HG02943 (cell line): Measurements from ENCODE around the gene FGD3.
"Not testable (repeated sequence)": the region's sequence is repeated elsewhere in the genome, so short reads cannot be mapped to it uniquely, and the experiment has no call there.

Experiments used
- ATAC-seq: cut with Tn5 transposase; IDR thresholded peaks from one replicate; pipeline ENCODE4 v1.9.1; 2021; ENCODE audit warnings: mild to moderate bottlenecking, low read depth, moderate library complexity; ENCODE audit not compliant: unreplicated experiment

FGD3 gene, protein sequence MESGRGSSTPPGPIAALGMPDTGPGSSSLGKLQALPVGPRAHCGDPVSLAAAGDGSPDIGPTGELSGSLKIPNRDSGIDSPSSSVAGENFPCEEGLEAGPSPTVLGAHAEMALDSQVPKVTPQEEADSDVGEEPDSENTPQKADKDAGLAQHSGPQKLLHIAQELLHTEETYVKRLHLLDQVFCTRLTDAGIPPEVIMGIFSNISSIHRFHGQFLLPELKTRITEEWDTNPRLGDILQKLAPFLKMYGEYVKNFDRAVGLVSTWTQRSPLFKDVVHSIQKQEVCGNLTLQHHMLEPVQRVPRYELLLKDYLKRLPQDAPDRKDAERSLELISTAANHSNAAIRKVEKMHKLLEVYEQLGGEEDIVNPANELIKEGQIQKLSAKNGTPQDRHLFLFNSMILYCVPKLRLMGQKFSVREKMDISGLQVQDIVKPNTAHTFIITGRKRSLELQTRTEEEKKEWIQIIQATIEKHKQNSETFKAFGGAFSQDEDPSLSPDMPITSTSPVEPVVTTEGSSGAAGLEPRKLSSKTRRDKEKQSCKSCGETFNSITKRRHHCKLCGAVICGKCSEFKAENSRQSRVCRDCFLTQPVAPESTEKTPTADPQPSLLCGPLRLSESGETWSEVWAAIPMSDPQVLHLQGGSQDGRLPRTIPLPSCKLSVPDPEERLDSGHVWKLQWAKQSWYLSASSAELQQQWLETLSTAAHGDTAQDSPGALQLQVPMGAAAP

DNA sequence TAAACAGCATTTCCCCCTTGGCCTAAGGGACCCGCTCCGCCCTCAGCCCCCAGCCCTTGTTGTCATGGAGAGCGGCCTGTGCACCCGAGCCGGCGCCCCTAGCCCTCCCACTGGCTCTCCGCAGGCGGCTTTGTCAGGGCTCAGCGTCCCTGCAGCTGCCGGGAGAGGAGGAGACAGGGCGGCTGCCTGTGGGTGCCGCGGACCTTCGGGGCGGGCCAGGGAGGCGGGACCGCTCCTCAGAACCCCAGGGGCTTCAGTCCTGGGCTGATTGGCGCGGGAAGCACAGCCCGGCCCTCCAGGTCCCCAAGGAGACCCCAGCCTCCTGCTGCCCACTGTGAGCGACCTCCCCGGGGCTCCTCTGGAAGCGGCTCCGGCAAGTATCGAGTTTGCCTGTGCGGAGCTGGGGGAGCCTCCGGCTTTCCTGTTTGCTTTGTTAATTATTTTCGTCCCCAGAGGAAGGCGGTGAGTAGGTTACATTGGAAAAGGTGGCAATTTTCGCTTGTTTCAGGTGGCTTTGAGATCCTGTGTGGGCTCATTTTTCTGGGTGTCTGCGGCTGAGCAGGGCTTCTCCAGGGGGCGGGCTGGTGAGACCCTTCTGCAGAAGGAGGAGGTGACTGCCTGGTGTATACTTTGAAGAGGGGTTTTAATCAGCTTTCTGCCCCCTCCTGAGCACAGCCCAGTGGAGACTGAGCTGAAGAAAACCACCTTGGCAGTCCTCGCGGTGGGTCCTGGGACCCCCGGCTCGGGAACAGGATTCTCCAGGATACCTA lies at the start of gene FGD3:
Gene FGD3, plus strand, starts transcription at position 256 of the 770 bp plus-strand sequence. CDS start 28,734 bp downstream, outside the sequence.
- no peak for ATAC-seq

DNA sequence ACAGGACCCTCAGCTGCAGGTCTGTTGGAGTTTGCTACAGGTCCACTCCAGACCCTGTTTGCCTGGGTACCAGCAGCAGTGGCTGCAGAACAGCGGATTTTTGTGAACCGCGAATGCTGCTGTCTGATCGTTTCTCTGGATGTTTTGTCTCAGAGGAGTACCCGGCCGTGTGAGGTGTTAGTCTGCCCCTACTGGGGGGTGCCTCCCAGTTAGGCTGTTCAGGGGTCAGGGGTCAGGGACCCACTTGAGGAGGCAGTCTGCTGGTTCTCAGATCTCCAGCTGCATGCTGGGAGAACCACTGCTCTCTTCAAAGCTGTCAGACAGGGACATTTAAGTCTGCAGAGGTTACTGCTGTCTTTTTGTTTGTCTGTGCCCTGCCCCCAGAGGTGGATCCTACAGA lies 42.2 kb upstream of the FGD3 start:
- not testable (repeated sequence) for ATAC-seq

DNA sequence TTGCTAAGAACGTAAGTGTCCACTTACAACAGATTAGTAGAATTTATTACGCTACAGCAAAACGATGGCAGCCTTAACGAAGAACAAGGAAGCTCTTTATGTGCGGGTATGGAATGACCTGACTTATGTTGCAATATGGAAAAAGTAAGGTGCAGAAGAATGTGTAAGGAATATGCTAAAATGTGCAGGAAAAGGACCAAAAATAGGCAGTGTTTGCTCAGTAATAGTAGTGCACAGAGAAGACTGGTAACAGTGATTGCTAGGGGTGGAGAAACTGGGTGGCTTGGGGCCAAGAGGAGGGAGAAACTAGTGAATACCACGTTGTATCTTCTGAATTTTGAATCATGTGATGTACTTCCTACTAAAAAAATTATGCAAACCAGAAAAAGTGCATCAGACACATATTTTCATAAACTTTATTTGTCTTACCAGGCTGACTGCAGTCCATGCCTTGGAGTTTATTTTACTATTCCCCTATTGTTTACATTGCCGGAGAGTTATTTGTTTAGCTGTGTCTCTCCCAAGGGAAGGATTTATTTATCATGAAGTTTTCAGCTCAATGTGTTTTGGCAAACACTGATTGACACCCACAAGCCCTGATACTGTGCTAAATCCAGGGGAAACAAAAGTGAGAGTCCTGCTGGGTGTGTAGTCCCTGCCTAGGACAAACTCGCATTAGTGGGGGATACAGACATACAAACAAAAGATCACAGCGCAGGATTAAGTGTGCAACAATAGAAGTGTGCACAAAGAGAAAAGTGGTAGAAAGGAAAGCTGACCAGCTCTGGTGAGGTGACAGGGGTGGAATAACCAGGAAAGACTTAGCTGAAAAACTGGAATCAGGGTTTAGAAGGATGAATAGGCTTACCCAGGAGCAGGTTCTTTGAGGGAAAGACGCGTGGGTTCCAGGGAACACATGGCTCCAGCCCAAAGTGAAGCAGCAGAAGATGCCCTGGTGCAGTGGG lies 35.5 kb upstream of the FGD3 start:
- no peak for ATAC-seq

DNA sequence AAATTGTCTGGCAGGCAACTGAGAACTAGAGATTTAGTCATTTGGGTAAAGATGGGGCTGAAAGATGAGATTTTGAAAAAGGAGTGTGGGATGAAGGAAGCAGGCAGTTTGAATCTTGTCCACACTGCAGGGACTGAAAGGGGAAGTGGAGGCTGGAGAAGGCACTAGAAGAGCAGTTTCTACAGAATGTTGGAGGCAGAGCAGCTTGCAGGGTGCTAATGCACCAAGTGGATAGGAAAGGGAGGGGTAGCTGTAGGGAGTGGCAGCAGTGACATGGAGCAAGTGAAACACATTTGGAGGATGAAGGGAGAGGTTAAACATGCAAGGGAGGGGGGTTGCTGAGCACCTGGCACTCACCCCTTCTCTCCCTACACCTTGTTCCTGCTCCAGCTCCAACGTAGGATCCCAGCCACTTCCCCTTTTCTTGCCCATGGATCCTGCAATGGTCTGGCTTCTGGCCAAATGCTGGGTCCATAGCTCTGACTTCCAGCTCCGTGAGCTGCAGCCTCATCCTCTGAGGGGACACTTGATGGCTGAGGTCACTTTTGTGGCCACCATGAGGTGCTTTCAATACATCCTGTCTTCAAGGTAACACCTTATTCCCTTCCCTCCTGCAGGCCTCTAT lies 30.0 kb upstream of the FGD3 start:
- ATAC-seq = no peak

DNA sequence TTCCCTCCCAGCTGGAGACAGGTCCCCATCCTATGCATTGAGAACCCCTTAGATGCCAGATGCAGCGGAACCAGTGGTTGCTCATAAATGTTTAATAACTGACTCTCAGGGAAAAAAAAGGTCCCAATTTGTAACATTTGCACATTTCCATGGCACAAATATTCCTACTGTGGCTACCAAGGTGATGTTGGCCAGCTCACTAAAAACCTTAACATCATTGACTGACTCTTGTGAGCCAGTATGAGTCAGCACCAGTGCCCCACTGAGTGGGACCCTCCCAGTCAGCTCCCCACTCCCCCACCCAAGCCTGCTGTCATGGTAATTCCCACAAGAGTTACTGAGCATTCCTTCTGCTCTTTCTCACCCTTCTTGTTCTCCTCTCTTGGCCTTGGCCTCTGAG lies 26.9 kb upstream of the FGD3 start:
- ATAC-seq = no peak

GRCh38 chr9:92931606-92932005 lies 15.7 kb upstream of the FGD3 start:
- ATAC-seq = no peak

GRCh38 chr9:92934321-92934720 lies 13.0 kb upstream of the FGD3 start:
- ATAC-seq = no peak

DNA sequence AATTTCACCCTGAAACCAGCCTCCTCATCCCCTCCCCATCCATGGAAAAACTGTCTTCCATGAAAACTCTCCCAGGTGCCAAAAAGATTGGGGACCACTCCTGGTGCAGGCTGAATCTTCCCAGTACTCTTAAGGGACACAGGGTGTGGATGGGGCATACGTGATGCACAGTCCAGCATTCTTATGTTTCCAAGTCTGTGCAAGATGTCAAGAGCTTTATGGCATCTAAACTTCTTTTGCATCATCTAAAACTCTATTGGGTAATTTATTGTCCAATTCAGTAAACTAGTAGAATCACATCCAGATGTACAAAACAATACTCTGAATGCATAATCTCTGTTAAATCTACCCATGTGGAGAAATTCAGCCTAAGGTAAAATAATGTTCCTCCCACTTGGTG lies 9.3 kb upstream of the FGD3 start:
- no peak for ATAC-seq

- ATAC-seq = no peak
These were observed 5.5 kb upstream of the FGD3 start for GRCh38 chr9:92941861-92942260.

DNA sequence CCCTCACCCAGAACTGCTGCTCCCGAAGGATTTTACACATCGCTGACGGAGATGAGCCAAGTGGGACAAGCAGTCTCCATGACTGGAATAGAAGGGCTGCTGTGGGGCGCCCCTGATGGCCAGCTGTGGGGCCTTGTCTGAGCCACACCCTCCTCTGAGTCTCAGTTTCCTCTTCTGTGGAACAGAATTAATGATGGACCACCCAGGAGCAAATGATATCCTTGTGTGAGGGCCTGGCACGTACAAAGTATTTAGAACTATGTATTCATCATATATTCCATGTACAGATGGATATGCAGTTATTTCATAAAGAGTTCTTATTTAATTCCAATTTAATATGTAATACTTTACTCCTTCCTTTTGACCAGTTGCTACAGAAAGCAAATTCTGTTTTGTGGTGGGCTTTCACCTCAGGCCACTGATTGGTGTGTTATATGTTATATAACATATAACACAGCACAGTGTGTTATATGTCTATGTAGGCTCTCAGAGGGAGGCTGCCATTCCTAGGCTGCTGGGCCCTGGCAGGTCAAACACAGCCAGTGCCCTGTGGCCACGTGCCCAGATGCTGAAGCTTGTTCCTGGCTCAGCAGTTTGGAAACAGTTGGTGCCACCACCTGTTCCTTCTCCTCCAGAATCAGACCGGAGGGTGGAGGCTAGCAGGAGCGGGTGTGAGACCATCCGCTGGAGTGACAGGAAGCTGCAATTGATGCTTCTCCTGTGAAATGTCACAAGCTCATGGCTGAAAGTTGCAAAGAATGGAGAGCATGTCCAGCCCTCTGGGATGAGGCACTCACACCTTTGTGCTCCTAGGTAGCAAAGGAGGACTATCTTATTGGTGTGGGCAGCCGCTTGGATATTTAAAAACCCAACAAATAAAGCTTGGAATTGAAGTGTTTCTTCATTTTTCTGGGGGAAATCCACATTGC lies 4.4 kb upstream of the FGD3 start:
- no peak for ATAC-seq

GRCh38 chr9:92944921-92945320 lies 2.4 kb upstream of the FGD3 start:
- no peak for ATAC-seq

- ATAC-seq = no peak
These were observed 1.5 kb upstream of the FGD3 start for GRCh38 chr9:92945796-92946195.

GRCh38 chr9:92948038-92948534 lies 763 bp downstream of the FGD3 start:
- no peak for ATAC-seq

DNA sequence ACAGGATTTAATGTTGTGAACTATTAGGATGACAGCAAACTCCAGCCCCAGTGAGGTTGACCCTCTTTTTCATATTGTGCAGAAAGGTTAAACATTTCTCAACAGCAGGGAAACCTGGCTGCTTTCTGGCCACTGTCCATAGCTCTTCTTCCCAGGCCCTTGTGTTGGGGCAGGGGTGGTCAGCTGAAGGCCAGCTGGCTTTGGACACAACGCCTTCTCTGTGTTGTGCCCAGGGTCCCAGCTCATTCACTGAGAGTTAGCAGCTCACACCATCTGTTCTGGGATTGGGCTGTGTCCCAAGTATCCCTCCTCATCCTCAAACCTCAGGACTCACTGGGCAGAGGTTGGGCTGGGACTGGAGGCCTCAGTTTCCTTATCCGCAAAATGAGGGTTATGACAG lies 1.3 kb downstream of the FGD3 start:
- ATAC-seq = no peak

DNA sequence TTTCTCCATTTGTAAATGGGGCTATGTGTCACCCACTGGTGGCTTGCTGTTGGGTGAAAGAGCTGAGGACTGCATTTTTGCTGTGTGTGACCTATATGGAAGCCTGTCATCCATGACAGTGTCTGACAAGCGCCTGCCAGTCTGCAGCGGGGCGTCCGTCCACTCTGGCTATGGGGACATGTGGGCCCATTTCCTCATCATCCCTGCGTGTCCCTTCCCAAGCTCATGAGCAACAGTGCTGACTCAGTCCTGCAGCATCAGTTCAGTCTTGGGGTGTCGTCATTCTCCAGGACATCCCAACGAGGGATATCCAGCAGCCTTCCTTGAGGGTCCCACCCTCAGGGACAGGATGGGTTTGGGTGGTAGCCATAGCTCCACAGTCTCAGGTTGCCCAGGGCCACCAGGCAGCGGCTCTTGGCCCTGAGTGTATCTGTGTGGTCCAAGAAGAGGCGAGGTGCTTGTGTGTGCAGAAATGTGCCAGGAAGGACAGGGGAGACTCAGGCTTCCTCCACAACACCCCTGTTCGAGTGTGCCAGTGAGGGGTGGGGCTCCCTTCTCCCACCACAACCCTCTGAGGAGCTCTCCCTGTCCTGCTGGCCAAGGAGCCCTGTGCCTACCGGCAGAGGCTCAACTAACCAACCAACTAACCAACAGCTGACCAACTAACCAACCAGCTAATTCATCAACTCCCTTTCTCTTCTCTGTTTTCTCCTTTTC lies 2.1 kb downstream of the FGD3 start:
- ATAC-seq = no peak

- ATAC-seq = no peak
These were observed 3.1 kb downstream of the FGD3 start for GRCh38 chr9:92950359-92950955.

GRCh38 chr9:92952906-92953610 lies 5.7 kb downstream of the FGD3 start:
- no peak for ATAC-seq
